Measurements from ENCODE around the gene DDX25.

DDX25 gene

GRCh38 chr11:125935618-125936199, 31.4 kb downstream of the DDX25 start:
- no peak for DNase-seq (ENCODE audit: low spot score)

DNA sequence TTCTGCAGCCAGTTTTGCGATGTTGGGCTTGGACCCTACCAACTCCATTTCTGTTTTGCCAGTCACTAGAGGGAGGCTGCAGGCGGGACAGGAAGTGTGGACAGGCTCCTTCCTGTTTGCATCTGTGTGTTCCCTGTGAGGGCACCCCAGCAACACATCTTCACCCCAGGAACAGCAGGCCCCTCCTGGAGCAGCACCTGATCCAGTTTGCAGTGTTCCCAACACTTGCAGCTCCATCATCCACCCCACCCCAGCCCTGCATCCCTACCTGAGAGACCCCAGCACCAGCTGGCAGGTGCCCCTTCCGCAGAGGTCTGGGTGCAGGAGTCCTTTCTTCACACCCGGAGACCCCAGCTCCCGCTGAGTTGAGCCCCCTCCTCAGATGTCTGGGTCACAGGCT, 34.1 kb downstream of the DDX25 start:
- no peak for DNase-seq (ENCODE audit: low spot score)

GRCh38 chr11:125939081-125939521, 34.8 kb downstream of the DDX25 start:
- no peak for DNase-seq (ENCODE audit: low spot score)

DNA sequence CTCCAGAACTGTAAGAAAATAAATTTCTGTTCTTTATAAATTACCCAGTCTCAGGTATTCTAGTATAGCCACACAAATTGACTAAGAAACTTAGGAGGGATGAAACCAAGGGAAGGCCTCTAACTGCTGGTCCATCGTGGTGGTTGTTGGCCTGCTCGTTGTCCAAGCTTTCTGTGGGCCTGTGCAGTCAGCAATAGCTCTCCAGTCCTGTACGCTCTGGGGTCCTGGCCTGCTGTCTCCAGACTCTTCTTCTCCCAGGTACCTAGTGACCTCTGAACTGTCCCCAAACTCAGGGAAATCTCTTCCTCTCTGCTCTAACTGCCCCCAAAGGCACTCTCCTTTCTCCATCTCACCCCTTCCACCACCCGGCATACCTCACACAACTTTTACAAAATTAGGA, 35.8 kb downstream of the DDX25 start:
- no peak for DNase-seq (ENCODE audit: low spot score)

DNA sequence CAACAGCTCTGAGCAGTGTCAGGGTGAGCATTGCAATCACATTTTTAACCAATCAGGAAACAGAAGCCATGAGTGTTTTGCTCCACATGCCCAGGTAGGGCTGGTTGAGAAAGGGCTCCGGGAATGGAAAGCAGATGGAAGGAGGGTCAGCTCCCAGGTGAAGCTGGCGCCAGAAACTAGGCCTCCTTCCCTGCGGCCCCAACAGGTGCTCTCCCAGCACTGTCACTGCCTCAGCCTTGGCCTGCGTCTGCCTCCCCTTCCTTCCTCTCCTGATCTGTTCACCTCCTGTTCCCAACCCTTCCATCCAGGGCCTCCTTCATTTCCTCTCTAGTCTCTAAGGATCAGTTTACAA, 36.9 kb downstream of the DDX25 start:
- no peak for DNase-seq (ENCODE audit: low spot score)

DNA sequence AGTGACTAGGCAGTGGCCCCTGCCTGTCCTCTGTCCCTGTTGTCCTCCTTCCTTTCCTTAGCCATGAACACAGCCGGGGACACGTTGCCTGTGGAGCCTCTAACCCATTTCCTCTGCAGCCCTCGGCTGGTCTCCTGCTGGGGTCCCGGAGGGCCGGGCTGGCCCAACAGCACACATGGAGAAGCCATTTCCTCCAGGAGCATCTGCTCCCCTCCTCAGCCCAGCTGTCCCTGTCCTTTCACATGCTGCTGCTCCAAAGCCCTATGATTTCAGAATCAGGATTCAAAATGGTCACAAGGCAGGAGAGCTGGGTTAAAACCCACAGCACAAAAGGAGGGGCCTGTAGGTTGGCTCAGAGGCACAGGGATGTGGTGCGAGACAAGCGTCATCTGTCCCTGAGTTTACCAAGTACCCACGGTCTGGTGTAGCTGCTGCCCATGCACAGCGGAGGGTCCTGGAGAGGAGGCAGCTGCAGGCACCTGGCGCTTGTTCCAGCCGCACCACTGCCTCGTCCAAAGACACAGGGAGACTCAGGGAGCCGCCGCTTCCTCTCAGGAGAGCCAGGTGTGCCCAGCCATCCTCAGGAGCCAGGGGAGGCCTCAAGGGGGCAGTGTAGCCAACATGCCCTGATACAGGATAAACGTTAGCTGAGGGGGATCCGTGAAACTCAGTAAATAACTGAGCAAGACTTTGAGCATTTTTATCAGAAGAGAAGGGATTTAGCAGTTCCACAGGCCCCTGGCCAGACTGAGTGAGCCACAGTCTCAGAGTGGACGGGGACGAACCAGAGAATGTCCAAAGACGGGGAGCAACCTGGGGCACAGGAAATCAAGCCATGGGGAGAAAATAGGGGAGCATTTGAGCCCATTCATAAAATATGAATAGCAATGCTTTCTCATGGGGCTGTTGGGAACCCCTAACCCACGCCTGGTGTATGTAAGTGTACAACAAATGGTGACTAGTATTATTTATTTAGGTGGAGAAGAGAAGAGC, 37.6 kb downstream of the DDX25 start:
- peak; percentile 91 for DNase-seq (ENCODE audit: low spot score)

- no peak for DNase-seq (ENCODE audit: low spot score)
Measured at GRCh38 chr11:125942771-125943428, 38.6 kb downstream of the DDX25 start.

DNA sequence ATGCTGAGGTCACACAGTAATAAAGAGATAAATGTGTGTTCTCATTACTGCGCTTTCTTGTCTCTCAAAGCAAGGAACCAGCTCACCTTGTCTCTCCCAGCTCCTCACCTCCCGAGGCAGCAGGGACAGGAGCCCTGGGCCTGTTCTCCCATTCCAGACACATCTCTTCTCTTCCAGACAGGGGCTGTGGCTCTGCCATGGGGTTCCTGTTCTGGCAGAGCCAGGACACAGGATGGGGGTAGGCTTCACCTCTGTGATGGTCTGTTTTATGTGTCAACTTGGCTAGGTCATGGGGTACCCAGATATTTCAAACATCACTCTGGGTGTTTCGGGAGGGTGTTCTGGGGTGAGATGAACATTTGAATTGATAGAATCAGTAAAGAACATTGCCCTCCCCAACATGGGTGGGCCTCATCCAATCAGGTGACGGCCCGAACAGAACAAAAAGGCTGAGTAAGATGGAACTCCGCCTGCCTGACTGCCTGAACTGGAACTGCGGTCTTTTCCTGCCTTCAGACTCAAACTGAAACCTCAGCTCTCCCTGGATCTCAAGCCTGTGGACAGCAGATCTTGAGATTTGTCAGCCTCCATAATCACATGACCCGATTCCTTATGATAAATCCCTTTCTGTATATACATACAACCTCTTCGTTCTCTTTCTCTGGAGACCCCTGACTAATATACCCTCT, 39.5 kb downstream of the DDX25 start:
- DNase-seq (ENCODE audit: low spot score) = no peak

DNA sequence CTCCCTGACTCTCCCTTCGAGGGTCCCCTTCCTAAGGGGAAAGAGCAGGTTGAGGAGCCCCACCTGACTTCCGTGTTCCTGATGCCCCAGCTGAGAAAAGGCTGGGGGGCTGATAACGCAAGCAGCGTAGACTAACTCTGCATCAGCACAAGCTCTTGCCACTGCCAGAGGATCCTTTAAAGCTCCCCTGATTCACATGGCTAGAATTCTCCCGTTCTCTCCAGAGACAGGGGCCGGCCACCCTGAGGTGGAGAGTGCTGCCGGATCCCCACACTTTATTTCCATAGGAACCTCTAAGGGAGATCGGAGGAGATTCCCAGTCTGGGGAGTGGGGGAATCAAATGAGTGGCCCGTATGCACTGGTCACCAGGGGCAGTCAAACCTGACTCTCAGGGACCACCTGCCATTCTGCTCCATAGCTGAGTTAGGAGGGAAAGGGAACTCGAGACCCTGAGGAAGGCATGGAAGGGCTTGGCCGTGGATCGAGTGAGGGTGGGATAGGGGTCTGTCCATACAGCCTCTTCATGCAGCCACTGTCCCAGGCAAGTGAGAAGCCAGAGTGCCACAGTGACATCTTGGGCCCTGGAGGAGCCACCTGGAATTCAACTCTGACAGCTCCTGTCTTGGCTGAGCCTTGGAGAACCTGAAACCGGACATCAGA, 40.2 kb downstream of the DDX25 start:
- no peak for DNase-seq (ENCODE audit: low spot score)

DNA sequence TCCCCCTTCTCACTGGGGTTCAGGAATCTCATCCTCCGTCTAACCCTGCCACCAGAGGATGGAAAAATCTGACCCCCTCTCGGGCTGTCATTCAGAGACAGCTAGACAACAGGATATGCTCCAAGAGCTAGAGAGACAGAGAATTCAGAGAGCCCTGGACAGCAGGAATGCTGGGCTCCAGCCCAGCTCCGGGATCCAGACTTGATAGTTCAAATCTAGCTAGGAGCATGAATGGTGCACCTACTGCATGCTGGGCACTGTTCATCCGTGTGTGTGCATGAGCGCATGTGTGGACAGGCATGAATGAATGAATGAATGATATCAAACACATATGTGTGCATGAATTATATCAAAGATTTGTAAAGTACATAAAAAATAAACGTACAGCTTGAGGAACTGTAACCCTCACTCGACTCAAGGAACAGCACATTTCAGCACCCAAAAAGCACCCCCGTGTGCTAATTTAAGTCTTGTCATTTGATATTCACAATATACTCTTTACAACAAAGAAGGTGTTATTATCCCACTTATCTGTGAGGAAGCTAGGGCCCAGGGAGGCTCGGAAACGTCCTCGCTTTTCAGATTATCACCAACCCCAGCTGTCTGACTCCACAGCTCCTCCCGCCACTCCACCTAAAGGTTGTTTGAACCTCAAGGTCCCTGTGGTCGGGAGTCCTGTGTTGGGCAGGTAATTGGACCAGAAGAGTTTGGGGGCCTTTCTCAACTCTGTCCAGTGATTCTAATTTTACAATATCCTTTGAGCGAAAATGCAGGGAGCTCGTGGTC, 40.9 kb downstream of the DDX25 start:
- DNase-seq (ENCODE audit: low spot score) = no peak

DNA sequence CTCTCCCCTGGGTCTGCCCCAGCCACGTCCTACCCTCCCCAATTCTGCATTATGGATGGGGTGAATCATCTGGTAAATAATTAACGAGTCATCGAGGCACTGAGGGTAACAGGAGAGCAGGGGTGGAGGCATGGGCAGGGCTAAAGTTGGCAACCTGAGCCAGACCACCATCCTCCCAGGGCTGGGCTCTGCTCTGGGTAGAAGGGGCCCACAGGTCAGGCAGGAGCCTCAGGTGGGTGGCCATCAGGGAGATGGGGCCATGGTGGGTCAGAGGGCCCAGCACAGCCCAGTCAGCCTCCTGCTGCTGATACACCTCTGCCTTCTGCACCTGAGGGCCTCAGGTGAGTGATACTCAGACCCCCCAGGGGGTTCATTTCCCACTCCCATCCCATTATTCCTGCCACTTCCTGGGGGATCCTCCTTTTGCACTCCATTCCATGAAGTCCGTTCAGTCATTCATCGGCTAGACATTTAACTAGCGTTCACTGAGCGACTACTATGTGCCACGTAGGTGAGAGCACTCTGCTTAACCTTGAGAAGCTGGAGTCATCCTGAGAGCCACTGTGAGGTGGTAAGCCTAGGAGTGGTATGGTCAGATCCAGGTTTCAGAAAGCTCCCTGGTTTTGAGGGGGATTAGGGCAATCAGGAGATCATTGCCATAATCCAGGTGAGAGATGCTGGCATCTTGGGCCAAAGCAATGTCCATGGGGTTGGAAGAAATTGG, 41.7 kb downstream of the DDX25 start, which contains the start of gene VSIG10L2:
Gene VSIG10L2, plus strand, starts transcription at position 248 of the 724 bp plus-strand sequence. Its CDS starts 12 bp downstream, at position 260.
- DNase-seq (ENCODE audit: low spot score) = no peak

DNA sequence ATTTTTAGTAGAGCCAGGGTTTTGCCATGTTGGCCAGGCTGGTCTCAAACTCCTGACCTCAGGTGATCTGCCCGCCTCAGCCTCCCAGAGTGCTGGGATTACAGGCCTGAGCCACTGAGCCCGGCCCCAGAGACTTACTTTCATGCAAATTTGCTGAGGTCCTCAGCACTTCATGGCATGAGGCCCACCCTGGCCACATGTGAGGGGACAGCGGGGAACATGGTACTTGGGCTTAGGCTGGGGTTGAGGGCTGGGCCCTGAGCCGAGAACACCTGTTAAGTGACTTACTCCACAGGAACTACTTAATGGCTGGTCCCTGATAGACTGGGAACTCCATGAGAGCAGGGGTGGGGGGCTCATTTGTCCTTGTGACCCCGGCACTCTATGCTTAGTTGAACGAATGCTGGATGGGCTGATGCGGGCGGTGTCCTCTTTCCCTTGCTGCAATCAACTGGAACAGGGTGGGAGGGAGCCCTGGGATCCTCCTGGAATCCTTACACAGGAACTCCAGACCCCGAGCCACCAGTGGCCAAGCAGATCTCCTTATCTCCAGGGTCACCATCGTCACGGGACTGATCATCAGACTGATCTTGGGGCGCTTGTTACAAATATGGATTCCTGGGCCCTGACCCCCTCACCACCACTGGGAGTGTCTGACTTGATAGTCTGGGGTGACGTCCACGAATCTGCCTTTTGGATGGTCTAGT, 42.6 kb downstream of the DDX25 start:
- DNase-seq (ENCODE audit: low spot score) = no peak

DNA sequence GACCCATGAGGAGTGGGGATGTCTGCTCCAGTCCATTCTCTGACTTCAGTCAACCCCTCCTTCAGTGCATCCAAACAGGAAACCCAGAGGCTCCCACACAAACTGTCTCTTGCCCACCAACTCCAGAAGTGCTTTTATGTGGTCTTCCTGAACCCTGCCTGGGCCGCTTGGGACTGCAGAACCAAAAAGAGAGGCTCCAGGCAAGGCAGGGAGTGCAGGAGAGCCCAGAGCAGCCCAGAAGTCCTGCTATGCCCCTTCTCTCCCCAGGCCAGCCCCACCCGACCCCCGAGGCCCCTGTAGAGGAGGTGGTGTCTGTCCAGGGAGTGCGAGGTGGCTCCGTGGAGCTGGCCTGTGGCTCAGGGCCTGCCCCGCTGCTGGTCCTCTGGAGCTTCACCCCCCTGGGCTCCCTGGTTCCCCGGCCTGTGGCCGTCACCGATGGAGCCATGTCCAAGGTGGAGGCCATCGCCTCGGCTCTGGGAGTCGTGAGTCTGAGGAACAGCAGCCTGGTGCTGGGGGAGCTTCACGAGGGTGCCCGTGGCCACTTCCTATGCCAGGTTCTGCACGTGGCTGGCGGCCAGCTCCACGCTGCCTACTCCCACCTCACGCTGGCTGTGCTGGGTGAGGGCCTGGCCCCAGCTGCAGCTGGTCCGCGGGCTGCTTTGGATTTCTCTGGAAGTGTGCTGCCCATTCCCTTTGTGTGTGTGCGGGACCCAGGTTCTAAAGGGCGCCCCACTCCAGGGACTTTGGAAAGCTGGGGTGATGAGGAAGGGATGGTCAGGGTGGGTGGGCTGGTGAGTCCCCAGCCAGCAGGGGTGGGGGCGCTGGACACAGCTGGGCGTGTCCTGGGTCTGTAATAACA, 43.3 kb downstream of the DDX25 start:
- DNase-seq (ENCODE audit: low spot score) = no peak

GRCh38 chr11:125948278-125949051, 44.2 kb downstream of the DDX25 start:
- no peak for DNase-seq (ENCODE audit: low spot score)

GRCh38 chr11:125949271-125950177, 45.2 kb downstream of the DDX25 start:
- no peak for DNase-seq (ENCODE audit: low spot score)

GRCh38 chr11:125950178-125950490, 45.8 kb downstream of the DDX25 start:
- no peak for DNase-seq (ENCODE audit: low spot score)

Data from iPS-NIHi11 (cell line).